Stimulated activated naive CD8-positive, alpha-beta T cell treated with anti-CD3 and anti-CD28 coated beads, Interleukin-15, Interleukin-2, amounts not matched to agents 100 ng/mL and 50 ng/mL, for 24 hours (primary cell): ENCODE results near the gene NTNG2.
A peak's percentile ranks its signal among the peaks of the same experiment; 100 is the strongest.

Experiments used
- H3K27ac Mint-ChIP-seq: one replicate; pipeline ENCODE4 v1.8.0; 2021; ENCODE audit warnings: mild to moderate bottlenecking, mixed read lengths
- H3K27me3 Mint-ChIP-seq: one replicate; pipeline ENCODE4 v1.8.0; 2021; ENCODE audit warnings: mixed read lengths
- H3K36me3 Mint-ChIP-seq: one replicate; pipeline ENCODE4 v1.8.0; 2021; ENCODE audit warnings: low read depth, mixed read lengths
- H3K4me1 Mint-ChIP-seq: one replicate; pipeline ENCODE4 v1.8.0; 2021; ENCODE audit warnings: low read depth, mixed read lengths
- H3K4me3 Mint-ChIP-seq: one replicate; pipeline ENCODE4 v1.8.0; 2021; ENCODE audit warnings: mild to moderate bottlenecking, mixed read lengths
- H3K9me3 Mint-ChIP-seq: one replicate; pipeline ENCODE4 v1.8.0; 2021; ENCODE audit warnings: mixed read lengths

The NTNG2 gene

GRCh38 chr9:132157347-132158116, 4.3 kb upstream of the NTNG2 start:
- Mint-ChIP-seq H3K36me3 (no peaks in the 10 kb centered on the region), H3K9me3 (no peaks in the 10 kb centered on the region), H3K27ac (no peak overlapping the region), H3K4me1 (peaks cover 4% of the 10 kb centered on the region), H3K27me3 (peaks cover 23% of the 10 kb centered on the region), H3K4me3 (no peak overlapping the region)

DNA sequence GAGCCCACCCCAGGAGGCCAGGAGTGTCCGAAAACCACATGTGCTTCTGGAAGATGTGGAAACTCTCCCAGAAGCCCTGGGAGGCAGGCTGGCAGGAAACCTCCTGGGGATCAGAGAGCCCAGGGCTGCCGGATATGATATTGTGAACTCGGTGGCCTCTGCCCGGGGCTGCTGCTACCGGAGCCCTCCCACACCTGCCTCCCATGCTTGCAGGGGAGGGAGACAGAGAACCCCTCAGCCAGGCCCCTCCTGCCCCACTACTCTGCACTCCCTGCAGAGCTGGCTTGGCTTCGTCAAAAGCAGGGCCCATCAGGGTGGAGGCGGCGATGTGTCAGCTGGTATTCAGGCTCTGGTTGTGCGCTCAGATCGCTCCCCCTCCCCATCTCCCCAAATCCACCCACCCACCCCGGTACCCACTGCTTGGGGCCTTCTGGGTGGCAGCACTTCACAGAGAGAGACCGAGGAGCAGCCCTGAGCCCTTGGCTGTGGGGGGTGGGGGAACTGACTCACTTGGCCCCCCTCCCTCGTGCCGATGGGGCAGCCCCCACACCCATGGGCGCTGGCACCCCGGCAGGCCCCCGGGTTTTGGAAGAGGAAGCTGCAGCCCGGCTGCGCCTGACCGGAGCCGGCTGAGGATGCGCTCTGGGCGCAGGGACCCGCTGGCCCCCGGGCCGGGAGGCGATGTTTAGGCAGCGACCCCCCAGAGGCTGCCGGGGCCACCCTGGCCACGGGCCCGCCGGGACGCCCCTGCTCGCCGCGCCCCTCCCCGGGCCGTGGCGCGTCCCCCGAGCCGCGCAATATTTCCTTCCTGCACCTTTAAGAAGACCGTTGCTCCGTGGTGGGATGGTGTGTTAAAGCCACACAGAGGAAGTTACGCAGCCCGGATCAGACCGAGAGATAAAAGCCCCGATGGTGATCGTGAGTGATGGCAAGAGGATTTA, 786 bp upstream of the NTNG2 start:
- Mint-ChIP-seq H3K27me3 (peaks cover 32% of the 10 kb centered on the region), H3K36me3 (no peaks in the 10 kb centered on the region), H3K4me3 (peak overlapping the region; percentile 88), H3K27ac (peak overlapping the region; percentile 80), H3K9me3 (no peaks in the 10 kb centered on the region), H3K4me1 (peaks cover 9% of the 10 kb centered on the region)

DNA sequence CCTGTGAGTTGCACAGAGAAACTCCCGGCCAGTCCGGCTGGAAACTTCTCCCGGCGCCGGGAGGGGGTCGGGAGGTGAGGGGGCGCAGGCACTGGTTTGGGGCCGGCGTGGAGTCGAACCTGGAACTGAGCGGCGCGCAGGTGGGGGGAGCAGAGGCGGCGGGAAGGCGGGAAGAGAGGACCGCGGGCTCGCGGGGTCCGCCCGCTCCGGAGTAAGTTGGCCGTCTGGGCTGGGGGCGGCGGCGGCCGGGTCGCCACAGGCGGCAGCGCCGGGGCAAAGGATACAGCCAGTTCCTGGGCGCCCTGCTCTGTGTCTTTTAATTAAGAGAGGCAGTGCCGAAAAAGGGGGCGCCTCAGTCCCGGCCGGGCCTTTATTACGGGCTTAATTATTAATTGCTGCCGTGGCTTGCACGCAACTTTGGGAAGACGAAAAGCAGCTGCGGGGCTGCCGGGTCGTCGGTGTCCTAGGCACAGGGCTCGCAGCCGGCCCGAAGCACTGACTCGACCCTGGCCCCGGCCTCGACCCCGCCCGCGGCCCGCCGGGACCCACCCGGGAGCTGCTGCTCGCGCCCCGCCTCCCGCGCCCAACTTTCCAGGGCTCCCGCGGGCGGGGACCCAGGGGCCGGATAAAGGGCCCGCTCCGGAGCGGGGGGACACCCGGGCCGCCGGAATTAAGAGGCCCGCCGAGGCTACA, 1.1 kb downstream of the NTNG2 start:
- peak overlapping the region; percentile 89 for H3K4me3 Mint-ChIP-seq
- H3K27ac Mint-ChIP-seq: no peak overlapping the region
- H3K4me1 Mint-ChIP-seq: peaks cover 9% of the 10 kb centered on the region
- H3K27me3 Mint-ChIP-seq: peaks cover 40% of the 10 kb centered on the region
- no peaks in the 10 kb centered on the region for H3K36me3 Mint-ChIP-seq
- H3K9me3 Mint-ChIP-seq: no peaks in the 10 kb centered on the region

DNA sequence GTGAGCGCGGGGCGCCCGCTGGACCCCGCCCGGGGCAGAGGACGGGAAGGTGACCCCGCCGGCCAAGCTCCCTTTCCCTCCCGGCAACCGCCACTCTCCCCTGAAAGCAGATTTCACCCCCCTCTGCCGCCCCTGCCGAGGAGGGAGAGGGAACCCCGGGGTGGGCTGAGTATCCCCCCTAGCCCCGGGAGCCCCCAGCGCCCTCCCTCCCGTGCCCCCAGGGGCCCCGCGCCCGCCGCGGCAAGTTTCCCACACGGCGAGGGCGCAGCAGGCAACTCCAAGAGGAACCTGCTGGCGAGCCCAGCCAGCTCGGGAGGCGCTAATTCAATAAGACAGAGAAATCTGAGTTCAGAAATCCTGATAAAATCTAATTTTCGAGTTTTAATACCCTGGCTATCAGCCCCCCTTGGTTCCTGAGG, 1.6 kb downstream of the NTNG2 start:
- H3K4me1 Mint-ChIP-seq: peaks cover 9% of the 10 kb centered on the region
- peaks cover 40% of the 10 kb centered on the region for H3K27me3 Mint-ChIP-seq
- no peak overlapping the region for H3K4me3 Mint-ChIP-seq
- no peaks in the 10 kb centered on the region for H3K9me3 Mint-ChIP-seq
- H3K27ac Mint-ChIP-seq: no peak overlapping the region
- H3K36me3 Mint-ChIP-seq: no peaks in the 10 kb centered on the region

DNA sequence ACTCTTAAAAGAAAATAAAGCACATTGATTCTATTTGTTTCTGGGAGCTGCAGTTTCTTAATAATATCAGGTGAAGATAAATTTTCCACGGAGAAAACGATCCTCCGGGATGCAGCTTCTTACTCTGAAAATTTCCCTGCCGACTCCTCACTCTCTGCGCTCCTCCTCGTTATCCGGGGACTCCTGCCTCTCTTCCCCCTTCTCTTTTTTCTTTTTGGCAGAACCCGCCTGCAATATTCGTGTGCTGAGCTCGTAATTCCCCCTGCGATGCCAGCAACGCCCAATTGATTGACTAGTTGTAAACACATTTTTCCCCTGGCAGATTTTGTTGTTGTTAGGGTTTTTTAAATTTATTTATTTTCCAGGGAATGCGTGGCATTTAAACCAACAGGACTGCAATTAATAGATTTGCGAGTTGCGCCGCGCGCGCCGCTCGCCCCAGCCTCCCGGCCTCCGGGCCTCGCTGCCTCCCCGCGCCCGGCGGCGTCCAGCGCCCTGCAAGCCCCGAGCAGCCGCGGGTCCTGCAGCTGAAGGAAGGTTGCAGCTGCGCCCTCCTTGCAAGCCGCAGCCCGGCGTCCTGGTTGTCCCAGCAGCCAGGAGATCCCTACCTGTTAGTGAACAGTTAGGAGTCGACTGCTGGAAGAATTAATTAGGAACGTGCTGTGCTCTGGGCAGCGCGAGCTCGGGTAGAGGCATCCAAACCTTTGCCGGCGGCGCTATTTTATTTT, 2.2 kb downstream of the NTNG2 start:
- H3K9me3 Mint-ChIP-seq: no peaks in the 10 kb centered on the region
- H3K36me3 Mint-ChIP-seq: no peaks in the 10 kb centered on the region
- peaks cover 40% of the 10 kb centered on the region for H3K27me3 Mint-ChIP-seq
- H3K4me3 Mint-ChIP-seq: no peak overlapping the region
- H3K4me1 Mint-ChIP-seq: peaks cover 9% of the 10 kb centered on the region
- no peak overlapping the region for H3K27ac Mint-ChIP-seq

GRCh38 chr9:132164604-132165362, 2.9 kb downstream of the NTNG2 start:
- Mint-ChIP-seq H3K4me1 (peaks cover 9% of the 10 kb centered on the region), H3K27ac (no peak overlapping the region), H3K9me3 (no peaks in the 10 kb centered on the region), H3K36me3 (no peaks in the 10 kb centered on the region), H3K4me3 (no peak overlapping the region), H3K27me3 (peaks cover 40% of the 10 kb centered on the region)

DNA sequence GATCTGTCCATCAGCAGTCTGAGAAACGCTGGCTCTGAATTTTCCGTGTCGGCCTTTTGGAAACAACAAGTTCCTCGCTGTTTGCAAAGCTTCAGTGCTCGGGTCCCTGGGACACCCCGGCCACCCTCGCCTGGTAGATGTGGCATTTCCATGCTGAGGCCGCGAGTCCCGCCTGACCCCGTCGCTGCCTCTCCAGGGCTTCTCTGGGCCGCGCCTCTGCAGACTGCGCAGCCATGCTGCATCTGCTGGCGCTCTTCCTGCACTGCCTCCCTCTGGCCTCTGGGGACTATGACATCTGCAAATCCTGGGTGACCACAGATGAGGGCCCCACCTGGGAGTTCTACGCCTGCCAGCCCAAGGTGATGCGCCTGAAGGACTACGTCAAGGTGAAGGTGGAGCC, 4.7 kb downstream of the NTNG2 start:
- Mint-ChIP-seq H3K4me1 (peaks cover 9% of the 10 kb centered on the region), H3K4me3 (no peak overlapping the region), H3K27ac (no peak overlapping the region), H3K27me3 (peaks cover 38% of the 10 kb centered on the region), H3K9me3 (no peaks in the 10 kb centered on the region), H3K36me3 (no peaks in the 10 kb centered on the region)

- H3K9me3 Mint-ChIP-seq: no peaks in the 10 kb centered on the region
- H3K4me1 Mint-ChIP-seq: peaks cover 9% of the 10 kb centered on the region
- H3K36me3 Mint-ChIP-seq: no peaks in the 10 kb centered on the region
- H3K27ac Mint-ChIP-seq: no peak overlapping the region
- peaks cover 37% of the 10 kb centered on the region for H3K27me3 Mint-ChIP-seq
- no peak overlapping the region for H3K4me3 Mint-ChIP-seq
These were observed 5.3 kb downstream of the NTNG2 start for GRCh38 chr9:132167192-132167591.

DNA sequence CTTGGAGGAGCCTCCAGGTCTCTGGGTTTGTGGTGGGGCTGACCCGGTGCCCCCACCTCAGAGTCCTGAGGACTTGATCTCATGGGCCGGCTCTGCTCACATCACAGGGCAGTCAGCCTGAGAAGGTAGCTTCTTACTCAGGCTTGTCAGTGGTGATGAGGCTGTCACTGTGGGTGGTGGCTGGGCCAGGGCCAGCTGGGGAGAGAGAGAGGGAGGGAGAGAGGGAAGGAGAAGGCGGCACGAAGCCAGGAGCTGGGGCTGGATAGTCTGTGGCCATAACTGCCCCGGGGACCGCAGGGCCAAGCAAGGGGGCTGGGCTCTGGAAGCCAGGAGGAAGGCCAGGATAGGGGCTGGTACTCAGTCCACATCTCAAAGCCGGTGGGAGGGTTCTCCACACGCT, 6.5 kb downstream of the NTNG2 start:
- H3K9me3 Mint-ChIP-seq: no peaks in the 10 kb centered on the region
- H3K4me1 Mint-ChIP-seq: peaks cover 5% of the 10 kb centered on the region
- H3K27me3 Mint-ChIP-seq: peaks cover 34% of the 10 kb centered on the region

GRCh38 chr9:132168851-132169250, 7.0 kb downstream of the NTNG2 start:
- Mint-ChIP-seq H3K27ac (no peak overlapping the region), H3K9me3 (no peaks in the 10 kb centered on the region), H3K27me3 (peaks cover 30% of the 10 kb centered on the region), H3K36me3 (no peaks in the 10 kb centered on the region), H3K4me1 (peaks cover 2% of the 10 kb centered on the region), H3K4me3 (no peak overlapping the region)

More for the DNA sequence above, 6.5 kb downstream of the NTNG2 start:
- Mint-ChIP-seq H3K36me3 (no peaks in the 10 kb centered on the region), H3K27ac (no peak overlapping the region), H3K4me3 (no peak overlapping the region)

GRCh38 chr9:132169672-132170392, 8.0 kb downstream of the NTNG2 start:
- no peaks in the 10 kb centered on the region for H3K9me3 Mint-ChIP-seq
- H3K36me3 Mint-ChIP-seq: no peaks in the 10 kb centered on the region
- no peak overlapping the region for H3K4me3 Mint-ChIP-seq
- H3K27ac Mint-ChIP-seq: no peak overlapping the region
- no peaks in the 10 kb centered on the region for H3K4me1 Mint-ChIP-seq
- H3K27me3 Mint-ChIP-seq: peaks cover 22% of the 10 kb centered on the region

DNA sequence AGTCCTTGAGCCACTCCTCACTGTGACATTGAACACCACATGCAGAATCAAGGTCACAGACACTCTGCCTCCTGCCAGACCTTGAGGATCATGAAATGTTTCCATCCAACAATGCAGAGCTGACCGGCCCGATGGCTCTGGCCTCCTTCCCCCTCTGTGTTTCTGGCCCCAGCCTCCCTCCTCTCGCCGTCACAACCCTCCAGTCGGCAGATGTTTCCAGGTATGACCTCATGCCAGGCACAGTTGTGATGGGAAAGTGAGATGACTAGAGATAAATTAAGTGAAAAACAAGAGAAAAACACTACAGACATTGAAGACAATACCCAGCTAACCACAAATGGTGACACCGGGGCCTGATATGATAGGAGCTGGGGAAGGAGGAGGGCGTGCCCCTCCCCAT, 9.8 kb downstream of the NTNG2 start:
- no peaks in the 10 kb centered on the region for H3K4me1 Mint-ChIP-seq

DNA sequence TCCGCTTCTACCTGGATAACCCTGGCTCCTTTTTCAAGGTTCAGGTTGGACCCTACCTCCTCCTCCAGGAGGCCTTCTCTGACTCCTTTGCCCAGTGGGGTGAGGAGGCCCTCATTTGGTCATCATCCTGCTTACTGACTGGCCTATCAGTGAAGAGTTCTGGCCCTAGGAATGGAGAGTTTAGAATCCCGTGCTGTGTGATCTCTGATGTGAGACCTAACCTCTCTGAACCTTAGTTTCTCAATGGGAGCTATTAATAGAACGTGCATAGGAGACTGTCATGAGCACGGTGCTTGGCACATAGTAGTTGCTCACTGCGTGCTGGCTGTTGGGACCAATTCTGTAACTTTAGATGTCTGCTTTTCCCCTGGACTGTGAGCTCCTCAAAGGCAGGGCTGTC, 10.3 kb downstream of the NTNG2 start:
- peaks cover 9% of the 10 kb centered on the region for H3K27me3 Mint-ChIP-seq
- no peak overlapping the region for H3K4me3 Mint-ChIP-seq
- no peak overlapping the region for H3K27ac Mint-ChIP-seq
- no peaks in the 10 kb centered on the region for H3K9me3 Mint-ChIP-seq
- H3K36me3 Mint-ChIP-seq: no peaks in the 10 kb centered on the region
- H3K4me1 Mint-ChIP-seq: no peaks in the 10 kb centered on the region

More for the DNA sequence above, 9.8 kb downstream of the NTNG2 start:
- no peak overlapping the region for H3K4me3 Mint-ChIP-seq
- no peak overlapping the region for H3K27ac Mint-ChIP-seq
- peaks cover 11% of the 10 kb centered on the region for H3K27me3 Mint-ChIP-seq
- no peaks in the 10 kb centered on the region for H3K9me3 Mint-ChIP-seq
- no peaks in the 10 kb centered on the region for H3K36me3 Mint-ChIP-seq
